ENCODE results near the gene USF2. TPM values are rescaled to one million over a fixed set of nuclear protein-coding genes. Genes with fewer than 3 reads are reported as not detected.
A peak's percentile ranks its signal among the peaks of the same experiment; 100 is the strongest.

The USF2 gene
- total RNA-seq, 4 donors from 2014 or later: 118 to 169 (median 143) TPM

GRCh38 chr19:35254341-35255297, 14.1 kb upstream of the USF2 start:
- no peak for DNase-seq
- no peak for TF ChIP-seq POLR2A (IDR thresholded peaks at IDR 0.05)
- TF ChIP-seq, protein P1, sequence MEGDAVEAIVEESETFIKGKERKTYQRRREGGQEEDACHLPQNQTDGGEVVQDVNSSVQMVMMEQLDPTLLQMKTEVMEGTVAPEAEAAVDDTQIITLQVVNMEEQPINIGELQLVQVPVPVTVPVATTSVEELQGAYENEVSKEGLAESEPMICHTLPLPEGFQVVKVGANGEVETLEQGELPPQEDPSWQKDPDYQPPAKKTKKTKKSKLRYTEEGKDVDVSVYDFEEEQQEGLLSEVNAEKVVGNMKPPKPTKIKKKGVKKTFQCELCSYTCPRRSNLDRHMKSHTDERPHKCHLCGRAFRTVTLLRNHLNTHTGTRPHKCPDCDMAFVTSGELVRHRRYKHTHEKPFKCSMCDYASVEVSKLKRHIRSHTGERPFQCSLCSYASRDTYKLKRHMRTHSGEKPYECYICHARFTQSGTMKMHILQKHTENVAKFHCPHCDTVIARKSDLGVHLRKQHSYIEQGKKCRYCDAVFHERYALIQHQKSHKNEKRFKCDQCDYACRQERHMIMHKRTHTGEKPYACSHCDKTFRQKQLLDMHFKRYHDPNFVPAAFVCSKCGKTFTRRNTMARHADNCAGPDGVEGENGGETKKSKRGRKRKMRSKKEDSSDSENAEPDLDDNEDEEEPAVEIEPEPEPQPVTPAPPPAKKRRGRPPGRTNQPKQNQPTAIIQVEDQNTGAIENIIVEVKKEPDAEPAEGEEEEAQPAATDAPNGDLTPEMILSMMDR (IDR thresholded peaks at IDR 0.05 in 4 of 5, conservative IDR thresholded peaks at IDR 0.05 in 1 of 5): no peak
- Histone ChIP-seq H3K4me1 (peaks cover 0 to 4% of the 10 kb centered on the region in 2 donors), H3K9me3 (no peaks in the 10 kb centered on the region), H3K27me3 (peaks cover 20 to 24% (median 23%) of the 10 kb centered on the region in 3 donors), H3K4me3 (no peak overlapping the region), H3K36me3 (no peaks in the 10 kb centered on the region), H3K27ac (peak overlapping the region in 3 of 4 donors; percentile 36 to 63 (median 53))
- in situ Hi-C loops (cut with MboI; ENCODE audit: low sequenced_read_pairs in 4 of 4) (loop anchor here in 1 of 4 donors (25.0 kb wide), 1 partner anchor 267 kb away; no protein-coding TSS in a partner anchor), intact Hi-C loops (cut with DNase I; ENCODE audit: low total_unique reads) (no loop called here)
- no peak for ATAC-seq

GRCh38 chr19:35256566-35256965, 12.2 kb upstream of the USF2 start:
- peaks cover 6 to 16% (median 15%) of the 10 kb centered on the region in 3 donors for H3K27me3 ChIP-seq
- ATAC-seq (no peak), DNase-seq (no peak)
- H3K27ac ChIP-seq: no peak overlapping the region
- no peaks in the 10 kb centered on the region for H3K36me3 ChIP-seq
- intact Hi-C loops (cut with DNase I; ENCODE audit: low total_unique reads): no loop called here
- in situ Hi-C loops (cut with MboI; ENCODE audit: low sequenced_read_pairs in 4 of 4): loop anchor here in 1 of 4 donors (25.0 kb wide), 1 partner anchor 269 kb away; no protein-coding TSS in a partner anchor
- TF ChIP-seq POLR2A (IDR thresholded peaks at IDR 0.05): no peak
- TF ChIP-seq, protein P1 (IDR thresholded peaks at IDR 0.05 in 4 of 5, conservative IDR thresholded peaks at IDR 0.05 in 1 of 5): no peak
- peaks cover 2 to 4% of the 10 kb centered on the region in 2 donors for H3K4me1 ChIP-seq
- no peaks in the 10 kb centered on the region for H3K9me3 ChIP-seq
- H3K4me3 ChIP-seq: no peak overlapping the region

- Histone ChIP-seq H3K27ac (no peak overlapping the region), H3K9me3 (no peaks in the 10 kb centered on the region), H3K27me3 (peaks cover 6 to 16% (median 15%) of the 10 kb centered on the region in 3 donors), H3K36me3 (no peaks in the 10 kb centered on the region), H3K4me3 (no peak overlapping the region), H3K4me1 (peaks cover 4 to 6% of the 10 kb centered on the region in 2 donors)
- in situ Hi-C loops (cut with MboI; ENCODE audit: low sequenced_read_pairs in 4 of 4) (loop anchor here in 1 of 4 donors (25.0 kb wide), 1 partner anchor 270 kb away; no protein-coding TSS in a partner anchor), intact Hi-C loops (cut with DNase I; ENCODE audit: low total_unique reads) (no loop called here)
- TF ChIP-seq POLR2A (IDR thresholded peaks at IDR 0.05): no peak
- TF ChIP-seq, protein P1 (IDR thresholded peaks at IDR 0.05 in 4 of 5, conservative IDR thresholded peaks at IDR 0.05 in 1 of 5): no peak
- DNase-seq: no peak
- ATAC-seq: no peak
These were observed 11.7 kb upstream of the USF2 start for GRCh38 chr19:35257113-35257461.

GRCh38 chr19:35260694-35261304, 8.0 kb upstream of the USF2 start:
- intact Hi-C loops (cut with DNase I; ENCODE audit: low total_unique reads): no loop called here
- no peak for ATAC-seq

More at GRCh38 chr19:35260694-35261304, 8.0 kb upstream of the USF2 start:
- DNase-seq: no peak
- H3K4me3 ChIP-seq: no peak overlapping the region
- H3K27ac ChIP-seq: no peak overlapping the region
- no peak for TF ChIP-seq POLR2A (IDR thresholded peaks at IDR 0.05)
- TF ChIP-seq, protein P1 (IDR thresholded peaks at IDR 0.05 in 4 of 5, conservative IDR thresholded peaks at IDR 0.05 in 1 of 5): no peak
- in situ Hi-C loops (cut with MboI; ENCODE audit: low sequenced_read_pairs in 4 of 4): loop anchor here in 1 of 4 donors (10.0 to 25.0 kb wide), 2 partner anchors 106 to 273 kb away; partner anchors contain the start of gene FXYD5
- no peaks in the 10 kb centered on the region for H3K9me3 ChIP-seq
- no peaks in the 10 kb centered on the region for H3K36me3 ChIP-seq
- peaks cover 7 to 17% of the 10 kb centered on the region in 2 donors for H3K4me1 ChIP-seq
- H3K27me3 ChIP-seq: peaks cover 0 to 11% (median 2%) of the 10 kb centered on the region in 3 donors

Measured in gastrocnemius medialis (tissue), 4 donors.